GM21529 (cell line): ENCODE measurements around the gene ZBTB17.
A peak's percentile ranks its signal among the peaks of the same experiment; 100 is the strongest.

Experiments
- ATAC-seq: cut with Tn5 transposase; IDR thresholded peaks from one replicate; pipeline ENCODE4 v1.9.1; 2021; ENCODE audit not compliant: unreplicated experiment

Gene ZBTB17

GRCh38 chr1:15962176-15962575 is 13.7 kb downstream of the ZBTB17 start:
- no peak for ATAC-seq

GRCh38 chr1:15961492-15961891 is 14.4 kb downstream of the ZBTB17 start:
- ATAC-seq, result no peak

GRCh38 chr1:15960808-15961207 is 15.1 kb downstream of the ZBTB17 start:
- ATAC-seq, result no peak

GRCh38 chr1:15959827-15960446 is 16.0 kb downstream of the ZBTB17 start:
- ATAC-seq, result no peak

GRCh38 chr1:15959424-15959823 is 16.5 kb downstream of the ZBTB17 start:
- ATAC-seq, result no peak

GRCh38 chr1:15958793-15959192 is 17.1 kb downstream of the ZBTB17 start:
- ATAC-seq, result no peak

GRCh38 chr1:15958111-15958510 is 17.8 kb downstream of the ZBTB17 start:
- ATAC-seq, result no peak

- ATAC-seq, result no peak
Observed at GRCh38 chr1:15957221-15958095, 18.4 kb downstream of the ZBTB17 start.

- no peak for ATAC-seq
Observed at GRCh38 chr1:15956150-15956549, 19.8 kb downstream of the ZBTB17 start.

GRCh38 chr1:15955552-15955951 is 20.3 kb downstream of the ZBTB17 start:
- no peak for ATAC-seq

GRCh38 chr1:15954316-15954715 is 21.6 kb downstream of the ZBTB17 start:
- ATAC-seq, result no peak

GRCh38 chr1:15953791-15954241 is 22.1 kb downstream of the ZBTB17 start:
- ATAC-seq, result no peak

- ATAC-seq, result no peak
Observed at GRCh38 chr1:15953294-15953771, 22.6 kb downstream of the ZBTB17 start.

GRCh38 chr1:15952317-15953258 is 23.3 kb downstream of the ZBTB17 start:
- ATAC-seq, result no peak

- ATAC-seq, result no peak
Observed at GRCh38 chr1:15951341-15952153, 24.4 kb downstream of the ZBTB17 start.

GRCh38 chr1:15950763-15951295 is 25.1 kb downstream of the ZBTB17 start:
- no peak for ATAC-seq

- no peak for ATAC-seq
Observed at GRCh38 chr1:15950302-15950701, 25.6 kb downstream of the ZBTB17 start.

GRCh38 chr1:15949453-15950245 is 26.3 kb downstream of the ZBTB17 start:
- peak; percentile 76 for ATAC-seq
